Kidney epithelial cell (primary cell): ENCODE measurements around the gene ASMTL. TPM values are rescaled to one million over a fixed set of nuclear protein-coding genes. Genes with fewer than 3 reads are reported as not detected.
"Not testable (repeated sequence)": the region's sequence is repeated elsewhere in the genome, so short reads cannot be mapped to it uniquely, and the experiment has no call there.

Source experiments
- DNase-seq: peaks from one replicate; pipeline ENCODE4 v3.0.0-alpha.2; 2010; ENCODE audit warnings: low read depth
- H3K27me3 ChIP-seq: 2 replicates; pipeline ENCODE4 v1.6.0; 2011; ENCODE audit warnings: low read length; ENCODE audit not compliant: control insufficient read depth, insufficient read depth
- H3K36me3 ChIP-seq: 2 replicates; pipeline ENCODE4 v1.5.1; 2011; ENCODE audit warnings: low read length; ENCODE audit not compliant: control insufficient read depth, insufficient read depth
- H3K4me3 ChIP-seq: 2 replicates; pipeline ENCODE4 v1.5.1; 2011; ENCODE audit warnings: low read depth, mild to moderate bottlenecking, control low read depth, low read length
- CTCF ChIP-seq: IDR thresholded peaks from 2 replicates; pipeline ENCODE4 v1.5.1; 2011; ENCODE audit warnings: mild to moderate bottlenecking, moderate library complexity, low read length, control low read depth, inconsistent platforms; ENCODE audit not compliant: insufficient read depth, poor library complexity, severe bottlenecking
- total RNA-seq: library from RNA; depleted of rRNA; stranded (reverse); fragments of >200 nt; gene quantifications from 2 replicates; pipeline ENCODE4 v1.2.3, GENCODE V29; 2015

The ASMTL gene
- total RNA-seq, 1 donor from 2014 or later: 15.9 TPM

- no peak for TF ChIP-seq CTCF
- no peak for DNase-seq
- no peaks in the 10 kb centered on the region for H3K36me3 ChIP-seq
- no peak overlapping the region for H3K4me3 ChIP-seq
- no peaks in the 10 kb centered on the region for H3K27me3 ChIP-seq
These were observed 40.1 kb downstream of the ASMTL start for GRCh38 chrX:1412551-1413161.

- no peak for TF ChIP-seq CTCF
- DNase-seq: no peak
- Histone ChIP-seq H3K36me3 (no peaks in the 10 kb centered on the region), H3K4me3 (no peak overlapping the region), H3K27me3 (no peaks in the 10 kb centered on the region)
These were observed 41.4 kb downstream of the ASMTL start for GRCh38 chrX:1411326-1411725.

- no peaks in the 10 kb centered on the region for H3K36me3 ChIP-seq
- no peak for TF ChIP-seq CTCF
- no peak overlapping the region for H3K4me3 ChIP-seq
These were observed 45.7 kb downstream of the ASMTL start for GRCh38 chrX:1407035-1407434.

GRCh38 chrX:1405769-1406168 lies 46.9 kb downstream of the ASMTL start:
- not testable (repeated sequence) for H3K36me3 ChIP-seq, DNase-seq, H3K27me3 ChIP-seq, H3K4me3 ChIP-seq

More at GRCh38 chrX:1407035-1407434, 45.7 kb downstream of the ASMTL start:
- no peak for DNase-seq
- H3K27me3 ChIP-seq: no peaks in the 10 kb centered on the region

- not testable (repeated sequence) for DNase-seq, H3K4me3 ChIP-seq, H3K36me3 ChIP-seq, H3K27me3 ChIP-seq
These were observed 48.8 kb downstream of the ASMTL start for GRCh38 chrX:1403867-1404266.

- H3K36me3 ChIP-seq: no peaks in the 10 kb centered on the region
- no peak for DNase-seq
- no peaks in the 10 kb centered on the region for H3K27me3 ChIP-seq
- TF ChIP-seq CTCF: no peak
- no peak overlapping the region for H3K4me3 ChIP-seq
These were observed 49.5 kb downstream of the ASMTL start for GRCh38 chrX:1403228-1403627.
